Heart left ventricle (tissue), 16 donors: ENCODE results near the gene JUP. TPM values are rescaled to one million over a fixed set of nuclear protein-coding genes. Genes with fewer than 3 reads are reported as not detected.

Source experiments
- ATAC-seq, 4 donors: fragments of 200-7000 bp; cut with Tn5 transposase; one replicate each; pipeline ENCODE4 v1.9.1; 2020 to 2022; ENCODE audit warnings: moderate library complexity in 4 of 4, mild to moderate bottlenecking in 3 of 4, moderate number of reproducible peaks in 1 of 4
- DNase-seq, 5 donors: peaks; one replicate each; pipeline ENCODE4 v3.0.0-alpha.2; 2020
- H3K27ac ChIP-seq, 12 donors: fragments of 200-600 bp; sonication (generic) in 4 of 12; one replicate each; pipeline versions ENCODE4 v1.5.0 to v1.8.0; 2016 to 2022; ENCODE audit warnings: mild to moderate bottlenecking in 2 of 12
- H3K27me3 ChIP-seq, 9 donors: fragments of 200-600 bp; sonication (generic) in 2 of 9; one replicate each; pipeline versions ENCODE4 v1.5.1 to v1.8.0; 2016 to 2022; ENCODE audit warnings: mild to moderate bottlenecking in 3 of 9
- H3K36me3 ChIP-seq, 9 donors: fragments of 200-600 bp; sonication (generic) in 2 of 9; one replicate each; pipeline versions ENCODE4 v1.5.0 to v1.8.0; 2018 to 2022; ENCODE audit warnings: mild to moderate bottlenecking in 2 of 9
- H3K4me1 ChIP-seq, 12 donors: fragments of 200-600 bp; sonication (generic) in 4 of 12; one replicate each; pipeline versions ENCODE4 v1.5.0 to v1.8.0; 2016 to 2022; ENCODE audit warnings: mild to moderate bottlenecking in 3 of 12
- H3K4me3 ChIP-seq, 12 donors: fragments of 200-600 bp; sonication (generic) in 4 of 12; one replicate each; pipeline versions ENCODE4 v1.5.0 to v1.8.0; 2017 to 2022; ENCODE audit warnings: mild to moderate bottlenecking in 9 of 12, moderate library complexity in 4 of 12
- H3K9me3 ChIP-seq, 12 donors: fragments of 200-600 bp; sonication (generic) in 4 of 12; one replicate each; pipeline versions ENCODE4 v1.5.0 to v1.8.0; 2016 to 2022; ENCODE audit warnings: mild to moderate bottlenecking in 1 of 12
- CTCF ChIP-seq, 12 donors: fragments of 200-600 bp; sonication (generic) in 4 of 12; IDR thresholded peaks; one replicate each; pipeline versions ENCODE4 v1.5.0 to v1.8.0; 2018 to 2022; ENCODE audit warnings: antibody characterized with exemption in 12 of 12, mild to moderate bottlenecking in 5 of 12
- POLR2A ChIP-seq, 2 donors: fragments of 450-650 bp; IDR thresholded peaks; one replicate each; pipeline ENCODE4 v1.6.1; 2017; ENCODE audit warnings: antibody characterized with exemption in 2 of 2, mild to moderate bottlenecking in 2 of 2, moderate library complexity in 2 of 2
- WGBS, 4 donors: extraction: QIAGEN DNeasy Blood & Tissue Kit in 2 of 4; methylation state at CpG; one replicate each; pipeline versions ENCODE4 v1.1.5 to v1.1.7; 2013 to 2018; 5-methylcytosine and 5-hydroxymethylcytosine counted together
- intact Hi-C, 10 donors: fragments of 100-400 bp; cut with DNase I; formaldehyde crosslinking; loops; one replicate each; pipeline versions ENCODE4 v1.11.1 to v1.14.2; 2022
- polyA plus RNA-seq, 2 donors: library from polyadenylated mRNA; stranded (reverse); fragments of 200-250 nt; gene quantifications; one replicate each; pipeline ENCODE4 v1.2.3, GENCODE V29; 2013
- total RNA-seq, 9 donors: library from RNA; depleted of rRNA in 2 of 9; stranded (reverse); fragments of >200 nt in 2 of 9; fragmentation: NEBNext Ultra II Directional in 3 of 9; extraction: Animal tissue kit (Norgen Biotek cat#: 25700) in 3 of 9; gene quantifications; one replicate each; pipeline versions ENCODE4 v1.1.0 to v1.2.4, GENCODE V29; 2016 to 2023
- donor health status: ischemic (EF 13 %, LVEDD 7.1; RV severe dilation, severe dysfunction).
- donor health status: healthy with polysubstance abuse.
- donor health status: DM: no; HTN: yes; CAD: no.
- donor health status: DM: no; HTN: no; CAD: no.
- donor health status: ischemic (EF 25% LVEDD 6.9; RV normal size, moderate dysfunction).
- donor health status: ischemic (EF 25% LVEDD 5.7; RV mildly dilated, moderate dysfunction).
- donor health status: healthy.
- donor health status: DM: yes; HTN: yes; CAD: no.
- donor health status: ischemic (EF 35%, LVEDD 5.7; RV mildly dilated, moderate dysfunction).
- donor health status: nonischemic (EF 11% LVEDD 7.7; RV severe dilation, severe dysfunction).
- donor health status: DM: yes; HTN: yes; CAD: no.
- donor health status: PGD.
- donor health status: ischemic (EF 29% LVEDD 5.4; RV normal size, mild dysfunction).
- donor health status: nonischemic (EF 23%, LVEDD 6.1; RV moderate dilation, normal function).

The JUP gene
- total and polyA plus RNA-seq, 11 donors: 94.6 to 503 (median 159) TPM

GRCh38 chr17:41769985-41770384 lies 16.5 kb downstream of the JUP start:
- Histone ChIP-seq H3K4me3 (no peak overlapping the region), H3K27me3 (no peaks in the 10 kb centered on the region), H3K36me3 (peaks cover 0 to 82% (median 71%) of the 10 kb centered on the region in 9 donors), H3K9me3 (no peaks in the 10 kb centered on the region), H3K4me1 (peaks cover 3 to 40% (median 30%) of the 10 kb centered on the region in 12 donors), H3K27ac (peak overlapping the region in 1 of 12 donors; percentile 7)
- DNase-seq: no peak
- intact Hi-C loops: loop anchor here in 4 of 10 donors (2.0 to 10.0 kb wide), 4 partner anchors 32 to 75 kb away; no protein-coding TSS in a partner anchor
- TF ChIP-seq CTCF (IDR thresholded peaks at IDR 0.05) (no peak), POLR2A (IDR thresholded peaks at IDR 0.05) (no peak)
- 72 to 83% (median 79%) methylated on average over 3 of the region's 3 CpGs for WGBS, 4 donors
- no peak for ATAC-seq

GRCh38 chr17:41769346-41769862 lies 17.1 kb downstream of the JUP start:
- Histone ChIP-seq H3K4me1 (peaks cover 3 to 34% (median 24%) of the 10 kb centered on the region in 12 donors), H3K4me3 (no peak overlapping the region), H3K9me3 (no peaks in the 10 kb centered on the region), H3K27ac (no peak overlapping the region), H3K27me3 (no peaks in the 10 kb centered on the region), H3K36me3 (peaks cover 0 to 84% (median 77%) of the 10 kb centered on the region in 9 donors)
- no peak for ATAC-seq
- DNase-seq: no peak
- TF ChIP-seq POLR2A (IDR thresholded peaks at IDR 0.05) (no peak), CTCF (IDR thresholded peaks at IDR 0.05) (no peak)
- intact Hi-C loops: loop anchor here in 2 of 10 donors (5.0 kb wide), 1 partner anchor 33 kb away; no protein-coding TSS in a partner anchor
- 71 to 85% (median 81%) methylated on average over 8 to 16 of the region's 16 CpGs for WGBS, 4 donors

GRCh38 chr17:41768682-41769288 lies 17.7 kb downstream of the JUP start:
- H3K36me3 ChIP-seq: peaks cover 0 to 90% (median 83%) of the 10 kb centered on the region in 9 donors
- H3K4me1 ChIP-seq: peaks cover 3 to 28% (median 18%) of the 10 kb centered on the region in 12 donors
- intact Hi-C loops: loop anchor here in 2 of 10 donors (5.0 kb wide), 1 partner anchor 34 kb away; no protein-coding TSS in a partner anchor
- H3K27me3 ChIP-seq: no peaks in the 10 kb centered on the region
- no peaks in the 10 kb centered on the region for H3K9me3 ChIP-seq
- no peak for TF ChIP-seq POLR2A (IDR thresholded peaks at IDR 0.05)
- TF ChIP-seq CTCF (IDR thresholded peaks at IDR 0.05): no peak
- 90 to 92% (median 91%) methylated on average over 20 to 23 of the region's 23 CpGs for WGBS, 4 donors
- no peak overlapping the region for H3K27ac ChIP-seq
- no peak overlapping the region for H3K4me3 ChIP-seq
- ATAC-seq: no peak
- DNase-seq: no peak

- H3K27ac ChIP-seq: no peak overlapping the region
- peaks cover 3 to 99% (median 96%) of the 10 kb centered on the region in 9 donors for H3K36me3 ChIP-seq
- H3K27me3 ChIP-seq: no peaks in the 10 kb centered on the region
- ATAC-seq: no peak
- H3K9me3 ChIP-seq: no peaks in the 10 kb centered on the region
- H3K4me1 ChIP-seq: peaks cover 0 to 15% (median 5%) of the 10 kb centered on the region in 12 donors
- no peak for DNase-seq
- 89 to 93% (median 91%) methylated on average over 17 to 18 of the region's 18 CpGs for WGBS, 4 donors
- intact Hi-C loops: loop anchor here in 2 of 10 donors (5.0 kb wide), 1 partner anchor 35 kb away; no protein-coding TSS in a partner anchor
- H3K4me3 ChIP-seq: no peak overlapping the region
- TF ChIP-seq POLR2A (IDR thresholded peaks at IDR 0.05) (no peak), CTCF (IDR thresholded peaks at IDR 0.05) (no peak)
Measured at GRCh38 chr17:41767324-41768042, 19.0 kb downstream of the JUP start.
